ENCODE measurements around the gene FAM20B. TPM values are rescaled to one million over a fixed set of nuclear protein-coding genes. Genes with fewer than 3 reads are reported as not detected.
A peak's percentile ranks its signal among the peaks of the same experiment; 100 is the strongest.

The FAM20B gene
- total RNA-seq, 2 donors from 2014 or later = 37.8 to 39.0 TPM

- Histone ChIP-seq H3K36me3 (peaks cover 21% of the 10 kb centered on the region), H3K9me3 (no peaks in the 10 kb centered on the region), H3K27me3 (no peaks in the 10 kb centered on the region), H3K27ac (no peak overlapping the region), H3K4me1 (no peaks in the 10 kb centered on the region), H3K4me3 (no peak overlapping the region)
- TF ChIP-seq CTCF (IDR thresholded peaks at IDR 0.05) = no peak
- no peak for DNase-seq (ENCODE audit: low spot score)
Measured at GRCh38 chr1:179066471-179066870, 40.8 kb downstream of the FAM20B start.

GRCh38 chr1:179077396-179077795 lies 51.7 kb downstream of the FAM20B start:
- no peak for DNase-seq (ENCODE audit: low spot score)
- Histone ChIP-seq H3K4me1 (peaks cover 0 to 8% of the 10 kb centered on the region in 2 donors), H3K27ac (no peak overlapping the region), H3K36me3 (peaks cover 6% of the 10 kb centered on the region), H3K27me3 (no peaks in the 10 kb centered on the region), H3K9me3 (no peaks in the 10 kb centered on the region), H3K4me3 (no peak overlapping the region)
- TF ChIP-seq CTCF (IDR thresholded peaks at IDR 0.05) = no peak

GRCh38 chr1:179079113-179079761 lies 53.5 kb downstream of the FAM20B start:
- peak; percentile 72 for DNase-seq (ENCODE audit: low spot score)
- TF ChIP-seq CTCF (IDR thresholded peaks at IDR 0.05) = peak; percentile 60 to 81
- Histone ChIP-seq H3K9me3 (no peaks in the 10 kb centered on the region), H3K4me1 (peaks cover 0 to 20% of the 10 kb centered on the region in 2 donors), H3K36me3 (no peaks in the 10 kb centered on the region), H3K27me3 (no peaks in the 10 kb centered on the region), H3K4me3 (no peak overlapping the region), H3K27ac (no peak overlapping the region)

- peaks cover 7% of the 10 kb centered on the region for H3K36me3 ChIP-seq
- H3K9me3 ChIP-seq = no peaks in the 10 kb centered on the region
- H3K27ac ChIP-seq = peak overlapping the region; percentile 86 to 90
- H3K27me3 ChIP-seq = no peaks in the 10 kb centered on the region
- peaks cover 0 to 20% of the 10 kb centered on the region in 2 donors for H3K4me1 ChIP-seq
- no peak for DNase-seq (ENCODE audit: low spot score)
- no peak for TF ChIP-seq CTCF (IDR thresholded peaks at IDR 0.05)
- H3K4me3 ChIP-seq = peak overlapping the region; percentile 83 to 89
Measured at GRCh38 chr1:179080866-179081686, 55.4 kb downstream of the FAM20B start.

- Histone ChIP-seq H3K4me1 (peaks cover 0 to 20% of the 10 kb centered on the region in 2 donors), H3K27me3 (no peaks in the 10 kb centered on the region), H3K36me3 (peaks cover 10% of the 10 kb centered on the region), H3K27ac (peak within 1 kb of the TSS; percentile 86 to 90), H3K9me3 (no peaks in the 10 kb centered on the region), H3K4me3 (peak within 1 kb of the TSS; percentile 83 to 89)
- TF ChIP-seq CTCF (IDR thresholded peaks at IDR 0.05) = no peak
- peak; percentile 94 for DNase-seq (ENCODE audit: low spot score)
Measured at GRCh38 chr1:179081687-179082332, 56.1 kb downstream of the FAM20B start, which contains the start of gene TOR3A. Gene TOR3A, plus strand, starts transcription at chr1:179082070. Its CDS starts 59 bp downstream, at chr1:179082129.

Data from right atrium auricular region (tissue), 2 donors.